Non-pigmented ciliary epithelial cell (primary cell): ENCODE data around the gene CHRD.

Experiments
- DNase-seq: peaks from one replicate; pipeline ENCODE4 v3.0.0-alpha.2; 2010; ENCODE audit warnings: low read depth

The CHRD gene

GRCh38 chr3:184347321-184348056 lies 32.4 kb upstream of the CHRD start:
- no peak for DNase-seq

- no peak for DNase-seq
Measured at GRCh38 chr3:184348057-184348382, 31.8 kb upstream of the CHRD start.

- no peak for DNase-seq
Measured at GRCh38 chr3:184349563-184350470, 30.0 kb upstream of the CHRD start.

- no peak for DNase-seq
Measured at GRCh38 chr3:184350618-184351017, 29.2 kb upstream of the CHRD start.

GRCh38 chr3:184351511-184352148 lies 28.2 kb upstream of the CHRD start:
- DNase-seq = no peak

GRCh38 chr3:184352149-184352785 lies 27.6 kb upstream of the CHRD start:
- no peak for DNase-seq

- no peak for DNase-seq
Measured at GRCh38 chr3:184352897-184353545, 26.8 kb upstream of the CHRD start.

- no peak for DNase-seq
Measured at GRCh38 chr3:184353546-184353941, 26.3 kb upstream of the CHRD start.

- no peak for DNase-seq
Measured at GRCh38 chr3:184354121-184354728, 25.6 kb upstream of the CHRD start.

GRCh38 chr3:184354754-184355153 lies 25.1 kb upstream of the CHRD start:
- DNase-seq = no peak

- DNase-seq = no peak
Measured at GRCh38 chr3:184355261-184356040, 24.4 kb upstream of the CHRD start.

- DNase-seq = no peak
Measured at GRCh38 chr3:184357248-184358123, 22.4 kb upstream of the CHRD start.

GRCh38 chr3:184358124-184358767 lies 21.6 kb upstream of the CHRD start:
- DNase-seq = no peak

GRCh38 chr3:184358921-184359350 lies 20.9 kb upstream of the CHRD start:
- DNase-seq = no peak

- no peak for DNase-seq
Measured at GRCh38 chr3:184359610-184360009, 20.2 kb upstream of the CHRD start.

- no peak for DNase-seq
Measured at GRCh38 chr3:184360070-184360928, 19.6 kb upstream of the CHRD start.

GRCh38 chr3:184360929-184361531 lies 18.8 kb upstream of the CHRD start:
- DNase-seq = no peak

- no peak for DNase-seq
Measured at GRCh38 chr3:184361532-184361931, 18.3 kb upstream of the CHRD start, which contains the start of the genes CLCN2 and POLR2H. Gene CLCN2, minus strand, starts transcription at chr3:184361605. Its CDS starts 126 bp downstream, at chr3:184361479. Gene POLR2H, plus strand, starts transcription at chr3:184361710. Its CDS starts 1,783 bp downstream, at chr3:184363493.
